GM15510 (cell line): Measurements from ENCODE around the gene YWHAB.
A peak's percentile ranks its signal among the peaks of the same experiment; 100 is the strongest.

Experiments
- POLR2A ChIP-seq: IDR thresholded peaks from 3 replicates; pipeline ENCODE4 v1.6.1; 2011; ENCODE audit warnings: borderline replicate concordance; ENCODE audit not compliant: insufficient read length; ENCODE audit errors: extremely low read depth

YWHAB gene

GRCh38 chr20:44885392-44886265 lies at the start of gene YWHAB:
TSS of gene YWHAB (plus strand) at chr20:44885705. CDS start at chr20:44901534, 15,829 bp downstream.
- peak; percentile 87 for TF ChIP-seq POLR2A

- no peak for TF ChIP-seq POLR2A
These were observed 48.8 kb upstream of the YWHAB start for GRCh38 chr20:44836601-44837120.

- TF ChIP-seq POLR2A = no peak
These were observed 47.6 kb upstream of the YWHAB start for GRCh38 chr20:44837946-44838345.

GRCh38 chr20:44838521-44838920 lies 47.0 kb upstream of the YWHAB start:
- TF ChIP-seq POLR2A = no peak

GRCh38 chr20:44839481-44839880 lies 46.0 kb upstream of the YWHAB start:
- no peak for TF ChIP-seq POLR2A

- TF ChIP-seq POLR2A = no peak
These were observed 44.7 kb upstream of the YWHAB start for GRCh38 chr20:44840826-44841225.

GRCh38 chr20:44841955-44842354 lies 43.5 kb upstream of the YWHAB start:
- no peak for TF ChIP-seq POLR2A

GRCh38 chr20:44843876-44844275 lies 41.6 kb upstream of the YWHAB start:
- no peak for TF ChIP-seq POLR2A

GRCh38 chr20:44848254-44849015 lies 37.1 kb upstream of the YWHAB start:
- no peak for TF ChIP-seq POLR2A

- no peak for TF ChIP-seq POLR2A
These were observed 35.8 kb upstream of the YWHAB start for GRCh38 chr20:44849703-44850102.

GRCh38 chr20:44850272-44850671 lies 35.2 kb upstream of the YWHAB start:
- no peak for TF ChIP-seq POLR2A

GRCh38 chr20:44850837-44851236 lies 34.7 kb upstream of the YWHAB start:
- TF ChIP-seq POLR2A = no peak

- TF ChIP-seq POLR2A = no peak
These were observed 34.0 kb upstream of the YWHAB start for GRCh38 chr20:44851545-44851944.

GRCh38 chr20:44856442-44856841 lies 29.1 kb upstream of the YWHAB start:
- no peak for TF ChIP-seq POLR2A

GRCh38 chr20:44856856-44857448 lies 28.6 kb upstream of the YWHAB start:
- no peak for TF ChIP-seq POLR2A

GRCh38 chr20:44858606-44859360 lies 26.7 kb upstream of the YWHAB start:
- no peak for TF ChIP-seq POLR2A
